NCI-H345 treated with DMSO at 0.1 percent for 48 hours (cell line): ENCODE measurements around the gene ARHGEF39.

ENCODE experiments used
- DNase-seq: peaks from one replicate; lab custom pipeline; 2025; ENCODE audit not compliant: unreplicated experiment; lab: John Stamatoyannopoulos, UW

Gene ARHGEF39

GRCh38 chr9:35691757-35692301 lies 26.8 kb upstream of the ARHGEF39 start:
- DNase-seq, result no peak

DNA sequence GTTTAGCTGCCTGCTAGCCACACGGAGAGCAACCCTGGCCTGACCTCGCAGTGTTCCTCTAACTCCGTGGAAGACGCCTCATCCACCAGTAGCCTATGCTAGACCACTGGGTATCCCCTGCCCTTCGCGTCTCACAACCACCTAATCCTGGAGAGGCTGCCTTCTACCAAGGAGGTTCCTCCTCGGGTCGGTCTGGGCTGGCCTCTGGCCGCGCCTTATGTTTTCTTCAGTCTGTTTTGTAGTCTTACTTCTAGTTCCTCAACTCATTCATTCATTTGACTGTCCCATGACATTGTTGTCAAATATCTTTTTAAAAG lies 26.3 kb upstream of the ARHGEF39 start:
- DNase-seq, result no peak

- peak; percentile 6 for DNase-seq
Measured at GRCh38 chr9:35690614-35691333, 25.8 kb upstream of the ARHGEF39 start.

GRCh38 chr9:35690294-35690613 lies 25.3 kb upstream of the ARHGEF39 start:
- DNase-seq, result no peak

GRCh38 chr9:35689542-35690293 lies 24.7 kb upstream of the ARHGEF39 start, which contains the start of gene TPM2:
TSS of gene TPM2 (minus strand) at chr9:35689925. CDS start at chr9:35689817, 108 bp downstream.
- no peak for DNase-seq

- DNase-seq, result no peak
Measured at GRCh38 chr9:35688558-35689541, 23.9 kb upstream of the ARHGEF39 start.

DNA sequence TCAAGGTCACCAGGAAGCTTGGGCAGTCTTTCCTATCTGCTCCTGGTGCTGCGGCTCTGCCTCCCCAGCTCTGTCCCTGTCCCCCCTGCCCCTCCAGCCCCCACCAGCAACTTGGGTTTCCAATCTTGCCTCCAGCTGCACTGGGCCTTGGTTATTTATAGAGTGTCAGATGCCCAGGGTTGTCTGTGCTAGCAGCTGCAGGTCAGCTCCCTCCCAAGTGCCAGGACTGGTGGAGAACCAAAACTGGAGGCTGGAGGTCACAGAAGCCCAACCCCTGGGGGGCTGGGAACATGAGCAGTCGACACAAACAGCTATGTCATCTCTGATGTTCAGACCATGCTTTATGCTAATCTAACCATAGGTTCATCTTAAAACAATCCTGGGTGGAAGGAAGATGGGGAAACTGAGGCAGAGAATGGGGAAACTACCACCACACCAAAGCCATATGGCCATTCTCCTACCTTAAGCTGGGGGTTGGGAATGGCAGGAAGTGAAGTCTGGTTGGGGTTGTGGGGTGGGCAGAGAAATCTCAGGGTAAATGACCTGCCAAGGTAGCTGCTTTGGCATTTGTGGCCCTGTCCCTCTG lies 23.1 kb upstream of the ARHGEF39 start:
- no peak for DNase-seq

GRCh38 chr9:35687306-35687705 lies 22.3 kb upstream of the ARHGEF39 start:
- no peak for DNase-seq

GRCh38 chr9:35686222-35687203 lies 21.5 kb upstream of the ARHGEF39 start:
- no peak for DNase-seq

- no peak for DNase-seq
Measured at GRCh38 chr9:35685506-35685905, 20.5 kb upstream of the ARHGEF39 start.

GRCh38 chr9:35684921-35685320 lies 19.9 kb upstream of the ARHGEF39 start:
- no peak for DNase-seq

DNA sequence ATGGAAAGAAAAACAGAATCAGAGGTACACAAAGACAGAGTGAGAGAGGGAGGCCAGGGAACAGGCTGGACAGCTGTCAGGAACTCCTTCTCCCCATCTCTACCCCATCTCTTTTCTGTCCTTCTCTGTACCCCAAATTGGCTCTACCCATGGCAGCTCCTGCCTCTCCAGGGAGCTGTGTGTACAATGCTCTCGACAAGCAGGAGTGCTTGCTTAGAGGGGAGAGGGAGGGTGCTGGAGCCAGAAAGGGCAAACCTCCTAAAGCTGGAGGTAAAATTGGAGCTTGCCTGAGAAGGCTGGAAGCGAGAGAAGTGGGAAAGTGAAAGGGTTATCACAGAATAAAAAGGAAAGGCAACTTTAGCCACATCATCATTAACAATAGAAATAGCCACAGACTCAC lies 18.3 kb upstream of the ARHGEF39 start:
- DNase-seq, result no peak

GRCh38 chr9:35682520-35683315 lies 17.7 kb upstream of the ARHGEF39 start:
- DNase-seq, result no peak

GRCh38 chr9:35682051-35682450 lies 17.1 kb upstream of the ARHGEF39 start:
- DNase-seq, result no peak

- DNase-seq, result no peak
Measured at GRCh38 chr9:35681341-35682002, 16.5 kb upstream of the ARHGEF39 start.

DNA sequence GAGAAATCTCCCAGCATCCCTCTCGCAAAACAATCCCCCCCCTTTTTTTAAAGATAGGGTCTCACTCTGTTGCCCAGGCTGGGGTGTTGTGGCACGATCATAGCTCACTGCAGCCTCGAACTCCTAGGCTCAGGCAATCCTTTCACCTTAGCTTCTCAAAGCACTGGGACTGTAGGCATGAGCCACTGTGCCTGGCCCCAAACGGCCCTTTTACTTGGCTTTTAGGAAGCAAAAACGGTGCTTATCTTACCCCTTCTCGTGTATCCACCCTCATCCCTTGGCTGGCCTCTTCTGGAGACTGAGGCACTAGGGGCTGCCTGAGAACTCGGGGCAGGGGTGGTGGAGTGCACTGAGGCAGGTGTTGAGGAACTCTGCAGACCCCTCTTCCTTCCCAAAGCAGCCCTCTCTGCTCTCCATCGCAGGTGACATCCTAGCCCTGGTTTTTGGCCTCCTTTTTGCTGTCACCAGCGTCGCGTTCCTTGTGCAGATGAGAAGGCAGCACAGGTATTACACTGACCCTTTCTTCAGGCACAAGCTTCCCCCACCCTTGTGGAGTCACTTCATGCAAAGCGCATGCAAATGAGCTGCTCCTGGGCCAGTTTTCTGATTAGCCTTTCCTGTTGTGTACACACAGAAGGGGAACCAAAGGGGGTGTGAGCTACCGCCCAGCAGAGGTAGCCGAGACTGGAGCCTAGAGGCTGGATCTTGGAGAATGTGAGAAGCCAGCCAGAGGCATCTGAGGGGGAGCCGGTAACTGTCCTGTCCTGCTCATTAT lies 15.5 kb upstream of the ARHGEF39 start:
- DNase-seq, result no peak

GRCh38 chr9:35679766-35680330 lies 14.9 kb upstream of the ARHGEF39 start:
- DNase-seq, result no peak
